HG02973 (cell line): Measurements from ENCODE around the gene ANO2.
"Not testable (repeated sequence)": the region's sequence is repeated elsewhere in the genome, so short reads cannot be mapped to it uniquely, and the experiment has no call there.

Source experiments
- ATAC-seq: cut with Tn5 transposase; IDR thresholded peaks from one replicate; pipeline ENCODE4 v1.9.1; 2021; ENCODE audit warnings: moderate library complexity; ENCODE audit not compliant: unreplicated experiment

The ANO2 gene

DNA sequence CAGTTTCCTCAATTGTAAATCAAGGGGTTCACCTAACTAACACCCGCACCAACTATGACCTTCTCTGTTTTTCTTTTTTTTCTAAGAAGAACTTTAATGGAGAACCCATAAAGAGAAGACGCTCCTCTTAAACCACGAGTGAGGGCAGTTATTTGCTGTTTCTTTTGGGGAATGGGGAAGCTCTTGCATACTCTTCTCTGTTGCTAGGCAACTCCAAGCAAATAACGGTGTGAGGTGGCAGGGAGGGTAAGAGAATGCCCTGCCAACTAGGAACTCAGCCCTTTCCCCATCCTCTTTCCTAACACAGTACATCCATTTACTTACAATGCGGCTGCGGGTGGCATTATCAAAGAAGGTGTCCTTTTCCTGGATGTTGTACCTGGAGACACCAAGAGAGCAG is 114.9 kb downstream of the ANO2 start:
- ATAC-seq = no peak

GRCh38 chr12:5827591-5827990 is 117.5 kb downstream of the ANO2 start:
- no peak for ATAC-seq

GRCh38 chr12:5825761-5826160 is 119.3 kb downstream of the ANO2 start:
- not testable (repeated sequence) for ATAC-seq

- not testable (repeated sequence) for ATAC-seq
Observed at GRCh38 chr12:5818877-5819276, 126.2 kb downstream of the ANO2 start.

GRCh38 chr12:5817246-5817645 is 127.8 kb downstream of the ANO2 start:
- ATAC-seq = no peak

- ATAC-seq = no peak
Observed at GRCh38 chr12:5809586-5809985, 135.5 kb downstream of the ANO2 start.

- ATAC-seq = no peak
Observed at GRCh38 chr12:5808981-5809380, 136.1 kb downstream of the ANO2 start.

DNA sequence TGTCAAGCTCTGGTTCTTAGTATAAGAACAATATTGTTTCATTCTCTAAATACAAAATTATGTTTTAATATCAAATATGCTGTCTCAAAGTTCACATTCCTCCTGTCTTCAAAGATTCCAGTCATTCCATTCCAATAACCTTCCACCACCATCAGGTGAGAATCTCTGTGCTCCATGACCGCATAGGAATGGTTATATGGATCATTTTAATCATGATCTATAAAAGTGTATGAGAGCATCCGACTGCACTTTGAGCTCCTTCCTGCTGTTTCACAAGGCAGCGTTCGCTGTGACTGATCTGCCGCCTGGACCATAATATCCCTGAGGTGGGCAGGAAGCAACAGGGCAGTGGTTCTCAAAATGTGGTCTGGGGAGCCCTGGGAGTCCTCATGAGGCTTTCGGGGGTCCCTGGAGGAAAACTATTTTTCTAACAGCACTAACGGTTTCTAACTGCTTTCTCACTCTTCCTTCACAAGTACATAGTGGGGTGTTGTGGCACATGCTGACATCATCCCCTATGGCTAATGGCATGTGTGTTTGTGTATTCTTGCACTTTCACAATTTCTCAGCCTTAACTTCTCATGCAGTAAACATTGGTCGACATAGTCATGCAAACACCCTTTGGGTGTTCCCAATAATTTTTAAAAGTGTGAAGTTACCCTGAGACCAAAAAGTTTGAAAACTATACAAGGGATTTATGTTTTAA is 137.4 kb downstream of the ANO2 start:
- ATAC-seq = no peak

GRCh38 chr12:5807090-5807414 is 138.0 kb downstream of the ANO2 start:
- ATAC-seq = no peak

DNA sequence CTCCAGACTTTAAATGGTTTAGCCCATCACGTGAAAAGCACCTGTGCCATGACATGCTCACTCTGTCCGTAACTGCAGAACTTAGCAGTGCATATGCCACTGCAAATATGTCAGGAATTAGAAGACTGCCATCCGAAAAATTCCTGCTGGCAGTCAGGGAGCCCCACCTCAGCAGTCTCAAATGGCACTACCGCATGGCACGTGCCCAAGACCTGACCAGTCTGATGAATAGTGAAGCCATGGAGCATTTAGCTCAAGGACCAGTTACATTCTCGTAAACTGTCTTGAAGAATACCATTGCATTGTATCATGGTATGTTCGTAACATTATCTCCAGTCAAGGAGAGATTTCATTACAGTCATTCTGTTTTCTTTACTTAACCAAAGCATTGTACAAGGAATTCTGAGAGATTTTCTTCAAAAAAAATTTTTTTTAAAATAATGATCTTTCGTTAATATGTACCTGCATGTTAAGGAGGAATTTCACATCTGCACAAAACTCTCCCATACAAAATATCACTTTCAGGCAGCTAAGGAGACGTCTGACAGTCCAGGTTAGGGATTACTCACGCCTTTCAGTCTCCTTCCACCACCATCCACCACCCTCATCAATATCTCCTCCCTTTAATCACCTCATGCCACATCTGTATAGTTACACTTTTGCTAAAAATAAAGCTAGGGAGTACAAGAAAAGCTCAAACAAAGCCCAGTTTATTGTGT is 138.5 kb downstream of the ANO2 start:
- ATAC-seq = no peak

- ATAC-seq = no peak
Observed at GRCh38 chr12:5803532-5803931, 141.5 kb downstream of the ANO2 start.

DNA sequence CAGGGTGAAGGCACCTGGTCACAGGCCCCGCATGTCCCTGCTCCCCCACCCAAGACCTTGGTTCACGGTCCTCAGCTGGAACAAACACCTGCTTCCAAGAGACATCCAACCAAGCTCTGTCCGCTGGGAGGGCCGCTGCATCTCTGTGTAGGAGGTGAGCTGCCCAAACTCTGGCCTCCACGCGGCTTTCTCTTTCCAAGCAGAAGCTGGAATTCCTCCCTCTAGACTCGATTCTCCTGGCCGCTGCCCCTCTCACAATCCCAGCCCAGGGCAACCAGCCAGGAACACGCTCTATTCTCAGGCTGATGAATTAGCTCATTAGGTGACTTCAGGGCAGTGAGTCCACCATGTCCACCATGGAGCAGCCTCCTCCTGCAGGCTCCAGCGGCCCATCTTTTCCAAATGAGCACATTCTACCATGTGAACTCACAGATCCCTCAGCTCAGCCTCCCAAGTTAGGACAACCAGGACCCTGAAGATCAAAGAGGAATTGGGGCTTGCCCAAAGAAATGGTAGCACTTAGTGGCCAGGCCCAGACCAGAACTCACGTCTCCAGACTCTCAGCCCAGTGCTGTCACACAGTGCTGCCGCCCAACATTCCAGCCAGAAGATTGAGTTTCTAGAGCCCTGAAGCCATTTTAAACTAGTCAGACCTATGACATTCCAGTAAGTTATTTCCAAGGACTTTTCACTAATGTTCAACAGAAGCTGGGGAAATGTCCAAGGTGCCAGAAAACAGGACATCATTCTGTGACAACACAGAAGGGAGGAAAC is 146.6 kb downstream of the ANO2 start:
- ATAC-seq = no peak

DNA sequence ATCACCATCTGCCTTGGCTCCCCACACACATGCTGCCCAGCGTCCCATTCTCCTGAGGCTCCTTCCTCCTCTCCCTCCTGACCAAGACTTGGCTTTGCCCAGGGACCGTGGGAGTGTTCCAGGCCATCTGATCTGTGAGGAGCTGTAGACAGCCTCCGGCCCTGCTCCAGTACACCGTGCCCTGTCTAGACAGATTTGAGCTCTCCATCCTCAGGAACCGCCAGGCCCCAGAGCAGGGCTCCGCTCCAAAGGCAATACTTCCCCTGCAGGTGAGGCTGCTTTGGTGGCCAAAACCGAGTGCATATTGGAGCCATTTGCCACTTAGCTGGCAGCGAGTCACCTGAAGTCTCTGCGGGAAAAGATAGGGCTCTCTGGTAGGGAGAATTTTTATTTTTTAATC is 147.4 kb downstream of the ANO2 start:
- ATAC-seq = no peak

DNA sequence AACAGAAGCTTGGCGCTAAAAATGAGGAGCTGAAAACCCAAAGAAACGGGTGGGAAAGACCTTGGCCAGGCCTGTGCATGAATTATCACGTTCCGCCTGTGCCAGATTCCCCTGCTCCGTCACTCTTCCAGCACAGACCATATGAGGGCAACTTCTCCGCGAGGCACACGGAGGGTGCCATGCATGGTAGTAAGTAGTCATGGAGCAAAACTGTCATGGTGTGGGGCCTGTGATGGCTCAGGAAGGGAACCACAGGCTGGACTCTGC is 148.2 kb downstream of the ANO2 start:
- no peak for ATAC-seq

- ATAC-seq = no peak
Observed at GRCh38 chr12:5796171-5796958, 148.7 kb downstream of the ANO2 start.

- no peak for ATAC-seq
Observed at GRCh38 chr12:5794156-5794555, 150.9 kb downstream of the ANO2 start.

GRCh38 chr12:5792343-5792742 is 152.7 kb downstream of the ANO2 start:
- ATAC-seq = no peak

DNA sequence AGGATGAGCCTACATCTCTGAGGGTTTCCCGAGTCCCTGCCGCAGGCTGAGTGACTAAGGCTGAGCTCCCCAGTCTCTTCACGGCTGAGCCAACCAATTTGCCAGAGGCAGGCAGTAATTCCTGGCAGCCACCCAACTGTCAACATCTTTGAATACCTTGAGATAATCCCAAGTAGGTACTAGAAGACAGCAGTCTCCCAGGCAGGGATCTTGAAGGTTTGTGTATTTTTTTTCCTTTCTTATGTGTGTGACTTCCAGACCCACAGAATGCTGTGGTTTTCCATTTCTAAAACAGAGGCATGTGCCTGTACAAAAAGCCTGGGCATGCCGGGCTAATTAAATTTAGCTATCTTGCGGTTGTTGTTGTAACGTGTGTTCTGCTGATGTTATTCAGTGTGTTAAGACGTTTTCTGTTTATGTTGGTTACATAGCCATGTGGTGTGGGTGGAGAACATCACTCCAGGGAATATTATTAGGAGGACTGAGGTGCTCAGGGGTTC is 155.5 kb downstream of the ANO2 start:
- no peak for ATAC-seq

GRCh38 chr12:5787828-5788227 is 157.2 kb downstream of the ANO2 start:
- no peak for ATAC-seq

GRCh38 chr12:5785601-5786000 is 159.5 kb downstream of the ANO2 start:
- ATAC-seq = no peak

- no peak for ATAC-seq
Observed at GRCh38 chr12:5784462-5785130, 160.5 kb downstream of the ANO2 start.
